Endodermal cell (in vitro differentiated cells): ENCODE results near the gene PLCB4. TPM values are rescaled to one million over a fixed set of nuclear protein-coding genes. Genes with fewer than 3 reads are reported as not detected.
"Not testable (repeated sequence)": the region's sequence is repeated elsewhere in the genome, so short reads cannot be mapped to it uniquely, and the experiment has no call there.

ENCODE experiments used
- DNase-seq: peaks from one replicate; pipeline ENCODE4 v3.0.0-alpha.2; 2017
- H3K27ac ChIP-seq: 2 replicates; pipeline ENCODE4 v1.5.1; 2013; ENCODE audit warnings: mild to moderate bottlenecking, low read depth, low read length, moderate library complexity
- H3K27me3 ChIP-seq: 2 replicates; pipeline ENCODE4 v1.6.1; 2013; ENCODE audit warnings: mild to moderate bottlenecking, low read length, moderate library complexity; ENCODE audit not compliant: insufficient read depth, control insufficient read depth, poor library complexity, severe bottlenecking
- H3K36me3 ChIP-seq: 2 replicates; pipeline ENCODE4 v1.7.0; 2013; ENCODE audit warnings: mild to moderate bottlenecking, low read length, moderate library complexity; ENCODE audit not compliant: control insufficient read depth, insufficient read depth
- H3K4me1 ChIP-seq: one replicate; pipeline ENCODE4 v1.7.0; 2013; ENCODE audit warnings: low read length; ENCODE audit not compliant: control insufficient read depth, insufficient read depth
- H3K4me3 ChIP-seq: 2 replicates; pipeline ENCODE4 v1.5.1; 2013; ENCODE audit warnings: mild to moderate bottlenecking, low read length, moderate library complexity
- H3K9ac ChIP-seq: 2 replicates; pipeline ENCODE4 v1.6.1; 2013; ENCODE audit warnings: mild to moderate bottlenecking, low read length, moderate library complexity; ENCODE audit not compliant: poor library complexity, severe bottlenecking; ENCODE audit errors: extremely low read depth
- H3K9me3 ChIP-seq: 2 replicates; pipeline ENCODE4 v1.6.1; 2013; ENCODE audit warnings: mild to moderate bottlenecking, low read length, moderate library complexity; ENCODE audit not compliant: control insufficient read depth
- H3K27ac Mint-ChIP-seq: 2 replicates; pipeline ENCODE4 v1.8.0; 2020; ENCODE audit warnings: mixed read lengths
- H3K27me3 Mint-ChIP-seq: 2 replicates; pipeline ENCODE4 v1.8.0; 2021; ENCODE audit warnings: mild to moderate bottlenecking, mixed read lengths; ENCODE audit not compliant: insufficient read depth
- H3K36me3 Mint-ChIP-seq: 2 replicates; pipeline ENCODE4 v1.8.0; 2020; ENCODE audit warnings: low read depth, mixed read lengths
- H3K4me1 Mint-ChIP-seq: 2 replicates; pipeline ENCODE4 v1.8.0; 2020; ENCODE audit warnings: mixed read lengths
- H3K4me3 Mint-ChIP-seq: 2 replicates; pipeline ENCODE4 v1.8.0; 2020; ENCODE audit warnings: mild to moderate bottlenecking, moderate library complexity, mixed read lengths
- H3K9me3 Mint-ChIP-seq: 2 replicates; pipeline ENCODE4 v1.8.0; 2020; ENCODE audit warnings: mild to moderate bottlenecking, mixed read lengths
- CTCF ChIP-seq: fragments of 200-600 bp; sonication (generic); conservative IDR thresholded peaks from 2 replicates; pipeline ENCODE4 v1.5.0; 2021; ENCODE audit warnings: antibody characterized with exemption, mild to moderate bottlenecking
- WGBS, 2 experiments: methylation state at CpG; one replicate each; pipeline versions ENCODE4 v1.1.5 to v1.1.7; 2013; ENCODE audit warnings: missing lambda C conversion rate in 2 of 2, mixed read lengths in 1 of 2; ENCODE audit not compliant: insufficient coverage in 1 of 2, insufficient read length in 1 of 2; 5-methylcytosine and 5-hydroxymethylcytosine counted together
- total RNA-seq, 2 donors: library from RNA; stranded (reverse); fragmentation: NEBNext Ultra II Directional in 1 of 2; extraction: Animal tissue kit (Norgen Biotek cat#: 25700) in 1 of 2; gene quantifications; 2 replicates in 1 of 2; 3 replicates in 1 of 2; pipeline ENCODE4 v1.2.1, GENCODE V29; 2021

PLCB4 gene
- total RNA-seq, 2 donors from 2014 or later, result 14.4 to 14.6 TPM

- Mint-ChIP-seq H3K27ac (no peak overlapping the region), H3K4me3 (no peak overlapping the region), H3K27me3 (no peaks in the 10 kb centered on the region), H3K4me1 (no peaks in the 10 kb centered on the region), H3K36me3 (peaks cover 19% of the 10 kb centered on the region), H3K9me3 (peaks cover 32% of the 10 kb centered on the region)
- no peaks in the 10 kb centered on the region for H3K4me1 ChIP-seq
- H3K4me3 ChIP-seq, result no peak overlapping the region
- H3K27ac ChIP-seq, result no peak overlapping the region
- DNase-seq, result no peak
- WGBS, 2 experiments, result 92 to 100% methylated on average over 2 to 3 of the region's 3 CpGs
- H3K36me3 ChIP-seq, result no peaks in the 10 kb centered on the region
- peaks cover 11% of the 10 kb centered on the region for H3K9me3 ChIP-seq
- H3K27me3 ChIP-seq, result no peaks in the 10 kb centered on the region
- no peak for TF ChIP-seq CTCF
- H3K9ac ChIP-seq, result no peak overlapping the region
These were observed 80.2 kb downstream of the PLCB4 start for GRCh38 chr20:9149087-9149486.

- Histone ChIP-seq H3K36me3 (no peaks in the 10 kb centered on the region), H3K4me3 (no peak overlapping the region), H3K27ac (no peak overlapping the region), H3K27me3 (no peaks in the 10 kb centered on the region), H3K9me3 (peaks cover 11% of the 10 kb centered on the region), H3K9ac (no peak overlapping the region), H3K4me1 (no peaks in the 10 kb centered on the region)
- Mint-ChIP-seq H3K27ac (no peak overlapping the region), H3K27me3 (no peaks in the 10 kb centered on the region), H3K4me3 (no peak overlapping the region), H3K36me3 (peaks cover 19% of the 10 kb centered on the region), H3K9me3 (peaks cover 32% of the 10 kb centered on the region), H3K4me1 (no peaks in the 10 kb centered on the region)
- no peak for DNase-seq
- WGBS, 2 experiments, result 89 to 90% methylated on average over 3 to 4 of the region's 4 CpGs
- no peak for TF ChIP-seq CTCF
These were observed 80.9 kb downstream of the PLCB4 start for GRCh38 chr20:9149796-9150195.

- Histone ChIP-seq H3K36me3 (no peaks in the 10 kb centered on the region), H3K27me3 (no peaks in the 10 kb centered on the region), H3K9ac (no peak overlapping the region), H3K4me3 (no peak overlapping the region), H3K9me3 (peaks cover 11% of the 10 kb centered on the region), H3K4me1 (no peaks in the 10 kb centered on the region), H3K27ac (no peak overlapping the region)
- WGBS, 2 experiments, result 90 to 100% methylated on average over 1 to 3 of the region's 3 CpGs
- H3K9me3 Mint-ChIP-seq, result peaks cover 29% of the 10 kb centered on the region
- DNase-seq, result no peak
- no peaks in the 10 kb centered on the region for H3K27me3 Mint-ChIP-seq
- TF ChIP-seq CTCF, result no peak
- no peaks in the 10 kb centered on the region for H3K4me1 Mint-ChIP-seq
- no peak overlapping the region for H3K4me3 Mint-ChIP-seq
- H3K27ac Mint-ChIP-seq, result no peak overlapping the region
- H3K36me3 Mint-ChIP-seq, result peaks cover 19% of the 10 kb centered on the region
These were observed 81.8 kb downstream of the PLCB4 start for GRCh38 chr20:9150679-9151078.

- Mint-ChIP-seq H3K9me3 (peaks cover 28% of the 10 kb centered on the region), H3K36me3 (peaks cover 19% of the 10 kb centered on the region)
- 20 to 60% methylated on average over 1 of the region's 1 CpG for WGBS, 2 experiments
- H3K4me3 ChIP-seq, H3K36me3 ChIP-seq, H3K27ac ChIP-seq, H3K9ac ChIP-seq, H3K27me3 Mint-ChIP-seq, H3K4me1 ChIP-seq, H3K4me1 Mint-ChIP-seq, H3K4me3 Mint-ChIP-seq, DNase-seq, H3K27me3 ChIP-seq, H3K9me3 ChIP-seq, H3K27ac Mint-ChIP-seq: not testable (repeated sequence)
These were observed 83.3 kb downstream of the PLCB4 start for GRCh38 chr20:9152139-9152538.
